Fibroblast of gingiva (primary cell): ENCODE measurements around the gene NCF4.

ENCODE experiments used
- DNase-seq: peaks from one replicate; pipeline ENCODE4 v3.0.0-alpha.2; 2011; ENCODE audit warnings: low read depth

The NCF4 gene

DNA sequence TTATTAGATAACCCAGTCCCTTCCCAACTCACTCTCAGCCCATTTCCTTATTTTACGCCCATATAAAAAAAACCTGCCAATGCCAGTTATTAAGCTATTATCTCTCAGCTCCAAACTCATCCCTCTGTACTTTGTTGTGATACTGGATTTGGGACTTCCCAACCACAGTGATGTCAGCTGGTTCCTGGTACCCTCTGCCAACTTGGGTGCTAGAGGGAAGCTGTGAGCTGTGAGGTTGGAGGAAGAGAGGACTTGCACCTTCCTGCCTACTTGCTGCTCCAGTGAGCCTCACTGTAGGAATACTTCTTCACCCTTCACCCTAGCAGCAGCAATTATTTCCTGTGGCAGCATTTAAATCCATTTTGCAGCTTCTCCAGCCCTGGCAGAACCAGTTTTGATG is 33.5 kb downstream of the NCF4 start:
- DNase-seq = no peak

DNA sequence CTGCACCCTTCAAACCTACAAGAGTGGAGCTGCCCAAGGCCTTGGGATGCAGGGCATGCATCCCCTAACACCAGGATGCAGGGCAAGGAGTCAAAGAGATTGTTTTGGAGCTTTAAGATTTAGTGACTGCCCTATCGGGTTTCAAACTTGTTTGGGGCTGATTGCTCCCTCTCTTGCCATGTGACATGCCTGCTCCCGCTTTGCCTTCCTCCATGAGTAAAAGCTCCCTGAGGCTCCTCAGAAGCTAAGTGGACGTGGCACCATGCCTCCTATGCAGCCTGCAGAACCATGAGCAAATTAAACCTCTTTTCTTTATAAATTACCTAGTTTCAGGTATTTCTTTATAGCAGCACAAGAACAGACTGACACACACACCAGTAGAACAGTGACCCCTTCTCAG is 36.8 kb downstream of the NCF4 start:
- no peak for DNase-seq

DNA sequence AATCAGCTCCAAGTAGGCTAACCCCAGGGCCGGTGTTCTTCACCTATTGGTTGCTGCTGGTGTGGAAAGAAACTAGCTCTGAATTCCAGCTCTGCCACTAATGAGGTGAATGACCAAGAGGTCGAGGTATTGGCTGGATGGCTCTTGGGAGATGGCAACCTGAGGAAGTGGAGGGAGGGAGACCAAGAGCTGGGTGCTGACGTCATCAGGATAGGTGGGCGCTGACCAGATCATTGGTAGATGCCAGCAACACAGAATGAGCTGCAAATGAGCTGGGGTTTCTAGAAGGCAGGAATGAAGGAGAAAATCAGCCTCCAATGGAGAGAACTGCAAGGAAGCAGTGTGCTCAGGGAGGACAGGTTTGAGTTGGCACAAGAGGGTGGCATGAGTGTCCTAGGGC is 37.9 kb downstream of the NCF4 start:
- DNase-seq = no peak

DNA sequence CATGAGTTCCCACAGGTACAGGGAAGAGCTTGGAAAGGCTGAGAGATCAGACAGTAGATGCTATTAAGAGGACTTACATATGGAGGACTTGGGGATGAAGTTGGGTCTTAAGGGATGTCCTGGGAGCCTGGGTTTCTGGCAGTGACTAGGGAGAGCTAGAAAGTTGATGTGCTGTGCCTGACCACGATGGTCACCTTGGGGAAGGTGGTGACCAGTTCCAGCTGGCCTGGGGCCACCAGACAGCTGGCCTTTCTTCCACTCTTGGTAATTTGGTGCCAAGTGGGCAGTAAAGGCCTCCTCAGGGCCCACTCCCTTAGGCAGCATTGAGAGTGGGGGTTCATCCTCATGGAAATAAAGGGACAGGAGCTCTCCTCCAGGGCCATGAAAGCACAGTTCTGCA is 38.7 kb downstream of the NCF4 start:
- no peak for DNase-seq

DNA sequence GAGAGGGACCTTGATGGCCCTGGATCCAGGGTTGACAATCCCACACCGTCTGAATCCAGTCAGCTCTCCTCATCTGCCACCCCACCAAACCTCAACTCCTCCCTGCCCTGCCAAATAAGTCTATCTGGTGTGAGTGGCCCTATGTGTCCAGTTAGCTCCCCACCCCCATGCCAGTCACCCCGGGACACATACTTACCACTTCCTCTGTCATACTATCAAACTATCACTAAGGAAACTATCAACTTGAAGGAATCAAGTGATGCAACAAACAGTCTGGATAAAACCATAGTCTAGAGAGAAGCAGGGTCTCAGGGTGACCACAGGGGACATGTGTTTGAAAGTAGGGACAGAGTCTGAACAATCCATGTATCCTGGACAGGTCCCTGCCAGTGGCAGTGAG is 39.4 kb downstream of the NCF4 start:
- no peak for DNase-seq

DNA sequence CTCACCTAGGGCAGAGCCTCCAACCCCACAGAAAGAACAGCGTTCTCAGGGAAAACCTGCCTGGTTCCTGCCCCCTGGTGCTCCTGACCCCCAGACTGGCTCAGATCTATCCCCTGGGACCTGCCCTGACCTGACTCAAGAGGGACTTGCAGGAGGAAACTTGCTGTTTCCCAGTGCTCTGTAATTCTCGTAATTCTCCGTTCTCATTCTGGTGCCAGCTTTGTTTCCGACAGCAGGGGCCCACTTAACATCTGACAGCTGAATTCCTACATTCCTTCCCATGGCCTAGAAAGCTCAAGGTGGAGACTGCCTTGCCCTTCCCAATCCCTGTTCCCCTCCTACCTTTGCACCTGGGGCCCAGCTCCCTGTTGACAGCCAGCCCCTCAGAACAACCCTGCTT is 40.1 kb downstream of the NCF4 start:
- no peak for DNase-seq

DNA sequence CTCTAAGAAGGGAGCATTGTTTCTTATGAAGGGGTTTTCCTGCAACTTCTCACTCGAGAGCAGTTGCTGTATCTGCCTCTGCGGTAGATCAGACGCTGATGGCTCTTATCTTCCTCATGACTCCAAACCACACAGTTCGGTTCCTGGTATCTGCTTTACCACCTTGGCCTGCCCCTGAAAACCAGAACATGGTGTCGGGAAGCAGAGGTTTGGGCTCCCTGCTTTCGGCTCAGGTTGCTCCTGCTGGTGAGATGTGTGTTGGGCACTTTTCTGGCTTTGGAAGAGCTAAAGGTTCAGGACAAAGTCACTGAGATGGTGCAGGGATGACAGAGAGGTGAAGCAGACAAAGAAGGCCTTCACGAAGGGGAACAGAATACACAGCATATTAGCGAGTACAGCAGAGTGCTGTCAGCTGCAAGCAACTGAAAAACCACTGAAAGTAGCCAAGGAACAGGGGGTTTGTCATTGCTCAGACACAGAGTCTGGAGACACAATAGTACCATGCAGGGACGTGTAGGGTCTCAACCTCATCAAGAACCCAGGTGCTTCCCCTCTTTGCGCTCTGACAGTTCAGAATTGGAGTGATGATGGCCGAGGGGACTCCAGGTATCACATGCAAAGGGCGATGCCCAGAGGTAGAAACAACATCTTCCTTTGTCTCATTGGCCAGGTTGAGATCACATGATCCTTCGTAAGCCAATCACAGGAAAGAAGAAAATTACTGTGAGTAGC is 40.8 kb downstream of the NCF4 start:
- no peak for DNase-seq

DNA sequence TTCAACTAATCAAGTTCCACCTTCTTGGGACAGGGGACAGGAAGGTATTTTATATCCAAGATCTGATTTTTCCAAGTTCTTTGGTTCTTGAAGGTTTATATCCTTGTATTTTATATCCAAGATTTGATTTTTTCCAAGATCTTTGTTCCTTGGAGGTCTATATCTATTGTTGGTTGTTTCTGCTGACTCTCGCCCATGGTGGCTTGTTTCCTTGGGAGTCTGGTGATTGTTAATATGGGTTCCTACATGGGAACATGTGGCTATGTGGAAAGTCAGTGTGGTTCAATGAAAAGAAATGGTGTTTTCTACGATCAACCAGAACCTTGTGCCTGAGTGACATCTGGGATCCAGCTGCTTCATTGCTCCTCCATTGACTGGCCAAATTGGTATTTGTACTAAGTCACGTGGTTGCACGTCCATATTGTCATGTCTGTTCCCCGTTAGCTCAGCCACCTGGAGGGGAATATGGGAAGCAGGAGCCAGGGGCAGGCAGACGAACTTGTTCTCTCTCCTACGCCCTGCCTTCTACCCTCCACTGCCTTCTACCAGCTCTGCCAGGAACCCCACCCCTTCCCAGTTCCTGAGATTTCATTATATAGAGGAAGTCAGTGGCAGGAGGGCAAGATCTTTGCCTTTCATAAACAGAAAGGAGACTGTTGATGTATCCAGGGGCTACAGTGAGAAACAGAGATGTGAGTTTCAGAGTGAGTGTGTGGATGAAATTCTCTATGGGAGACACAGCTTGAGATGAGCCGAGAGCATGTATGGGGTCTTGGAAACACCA is 41.5 kb downstream of the NCF4 start:
- no peak for DNase-seq

DNA sequence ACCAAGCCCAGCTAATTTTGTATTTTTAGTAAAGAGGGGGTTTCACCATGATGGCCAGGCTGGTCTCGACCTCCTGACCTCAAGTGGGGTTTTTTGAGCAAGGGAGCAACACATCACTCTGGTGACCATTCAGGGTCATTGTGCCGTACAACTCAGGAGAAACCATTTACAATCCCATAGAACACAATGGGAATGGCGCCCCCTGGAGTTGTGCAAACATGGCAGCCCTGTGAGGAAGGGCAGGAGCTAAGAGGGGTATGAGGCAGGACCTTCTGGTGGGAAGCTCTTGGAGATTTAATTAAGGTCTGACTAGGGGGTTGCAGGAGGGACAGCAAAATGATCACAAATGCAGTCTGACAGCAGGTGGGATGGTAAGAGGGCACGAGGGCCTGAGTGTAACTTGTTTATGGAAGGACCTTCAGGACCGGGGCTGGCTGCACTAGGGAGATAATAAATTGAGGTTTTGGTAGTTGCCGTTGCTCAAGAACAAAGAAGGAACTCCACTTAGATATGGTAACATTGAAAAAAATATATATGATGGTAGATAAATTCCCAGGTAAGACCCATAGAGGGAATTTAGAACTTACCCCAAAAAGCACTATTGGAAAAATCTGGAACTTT is 43.6 kb downstream of the NCF4 start:
- DNase-seq = no peak

DNA sequence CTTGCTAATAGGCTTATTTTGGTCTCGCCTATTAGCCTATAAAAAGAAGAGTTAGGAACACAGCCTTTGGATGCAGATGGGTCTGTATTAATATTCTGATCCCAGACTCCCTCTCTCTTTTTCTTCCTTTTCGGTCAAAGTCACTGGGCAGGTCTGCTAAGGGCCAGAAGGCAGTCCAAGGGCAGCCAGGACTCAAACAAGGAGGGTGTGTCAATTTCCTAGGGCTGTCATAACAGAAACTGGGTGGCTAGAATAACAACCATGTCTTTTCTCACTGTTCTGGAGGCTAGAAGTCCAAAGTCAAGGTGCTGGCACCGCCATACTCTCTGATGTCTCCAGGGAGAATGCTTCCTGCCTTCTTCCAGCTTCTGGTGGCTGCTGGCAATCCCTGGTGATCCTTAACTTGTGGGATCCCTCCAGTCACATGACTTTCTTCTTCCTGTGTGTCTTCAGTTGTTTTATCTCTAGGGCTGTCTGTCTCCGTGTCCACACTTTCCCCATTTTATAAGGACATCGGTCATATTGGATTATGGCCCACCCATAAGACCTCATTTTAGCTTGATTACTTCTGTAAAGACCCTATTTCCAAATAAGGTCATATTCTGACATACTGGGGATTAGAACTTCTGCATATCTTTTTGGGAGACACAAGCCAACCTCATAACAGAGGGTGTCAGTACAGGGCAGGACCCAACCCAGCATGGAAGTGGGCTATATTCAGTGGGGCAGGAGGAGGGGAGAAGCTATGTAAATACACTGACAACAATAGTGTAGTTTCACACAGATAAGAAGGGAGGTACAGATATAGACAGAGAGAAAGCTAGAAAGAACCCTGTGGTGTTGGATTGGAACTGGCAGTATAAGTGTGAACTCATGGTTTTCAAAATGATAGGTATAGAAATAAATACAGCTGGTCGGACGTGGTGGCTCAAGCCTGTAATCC is 46.7 kb downstream of the NCF4 start:
- DNase-seq = no peak

DNA sequence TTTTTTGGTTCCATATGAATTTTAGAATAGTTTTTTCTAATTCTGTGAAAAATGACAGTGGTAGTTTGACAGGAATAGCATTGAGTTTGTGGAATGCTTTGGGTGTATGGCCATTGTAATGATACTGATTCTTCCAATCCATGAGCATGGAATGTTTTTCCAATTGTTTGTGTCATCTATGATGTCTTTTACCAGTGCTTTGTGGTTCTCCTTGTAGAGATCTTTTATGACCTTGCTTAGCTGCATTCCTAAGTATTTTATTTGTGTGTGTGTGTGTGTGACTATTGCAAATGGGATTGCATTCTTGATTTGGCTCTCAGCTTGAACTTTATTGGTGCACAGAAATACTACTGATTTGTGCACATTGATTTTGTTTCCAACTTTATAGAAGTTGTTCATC is 49.7 kb downstream of the NCF4 start:
- DNase-seq = no peak

DNA sequence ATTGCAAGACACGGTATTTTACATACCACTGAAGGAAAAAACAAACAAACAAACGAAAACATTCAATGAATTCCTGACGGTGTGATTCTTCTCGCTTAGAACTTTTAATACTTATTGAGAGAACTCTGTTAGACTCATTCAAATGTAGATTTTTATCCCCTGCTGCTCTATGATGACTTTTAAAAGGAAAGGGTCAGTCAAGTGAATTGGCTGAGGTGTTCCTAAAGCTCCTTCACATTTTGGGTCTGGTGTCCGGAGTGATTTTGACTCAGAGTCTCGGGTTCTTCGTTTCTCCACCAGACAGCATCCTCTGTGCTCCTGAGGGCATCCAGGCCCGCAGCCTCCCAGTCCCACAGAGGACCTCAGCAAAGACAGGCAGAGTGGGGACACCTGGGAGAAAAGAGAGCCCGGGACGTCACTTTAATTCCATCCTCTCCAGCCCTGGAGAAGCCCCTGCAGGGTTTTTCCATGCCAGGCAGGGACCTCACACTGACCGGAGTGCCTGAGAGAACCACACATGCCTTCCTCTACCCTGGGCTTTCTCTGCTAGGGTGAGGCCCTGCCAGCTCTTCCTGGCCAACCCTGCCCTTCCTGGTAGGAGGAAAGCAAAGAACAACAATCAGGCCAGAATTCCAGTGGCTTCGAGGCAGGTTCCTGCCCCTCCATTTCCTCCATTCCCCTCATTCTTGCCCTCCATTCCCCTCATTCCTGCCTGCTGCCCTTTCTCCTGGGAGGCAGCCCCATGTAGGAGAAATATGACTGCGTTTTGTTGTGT is 51.3 kb downstream of the NCF4 start:
- DNase-seq = no peak

DNA sequence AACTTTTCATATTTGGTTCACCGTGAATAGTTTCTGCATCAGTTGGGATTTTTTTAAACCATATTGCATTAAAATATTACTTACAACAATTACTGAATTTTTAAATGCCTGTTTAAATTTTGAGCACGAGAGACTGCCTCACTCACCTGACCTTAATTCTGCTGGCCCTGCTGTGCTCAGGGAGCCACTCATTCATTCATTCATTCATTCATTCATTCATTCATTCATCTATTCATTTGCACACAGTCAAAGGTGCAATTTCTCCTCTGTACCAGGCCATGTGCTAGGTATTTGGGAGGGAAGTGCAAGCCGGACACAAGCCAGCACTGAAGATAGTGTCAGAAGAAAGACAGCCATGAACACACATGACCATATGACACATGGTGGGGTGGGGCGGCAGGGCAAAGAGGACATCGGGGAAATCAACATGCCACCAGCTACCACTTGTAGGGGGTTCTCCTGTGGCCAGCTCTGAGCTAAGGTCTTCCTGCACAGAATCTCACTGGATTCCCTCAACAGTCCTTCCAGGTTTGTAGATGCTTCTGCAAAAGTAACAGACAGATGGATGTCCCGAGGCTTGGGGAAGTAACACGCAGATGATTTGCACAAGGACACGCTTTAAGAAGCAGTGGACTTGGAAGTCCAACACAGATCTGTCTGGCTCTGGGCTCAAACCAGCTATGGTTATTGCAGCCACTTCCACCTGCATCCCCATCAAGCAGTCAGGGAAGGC is 52.1 kb downstream of the NCF4 start:
- DNase-seq = no peak

DNA sequence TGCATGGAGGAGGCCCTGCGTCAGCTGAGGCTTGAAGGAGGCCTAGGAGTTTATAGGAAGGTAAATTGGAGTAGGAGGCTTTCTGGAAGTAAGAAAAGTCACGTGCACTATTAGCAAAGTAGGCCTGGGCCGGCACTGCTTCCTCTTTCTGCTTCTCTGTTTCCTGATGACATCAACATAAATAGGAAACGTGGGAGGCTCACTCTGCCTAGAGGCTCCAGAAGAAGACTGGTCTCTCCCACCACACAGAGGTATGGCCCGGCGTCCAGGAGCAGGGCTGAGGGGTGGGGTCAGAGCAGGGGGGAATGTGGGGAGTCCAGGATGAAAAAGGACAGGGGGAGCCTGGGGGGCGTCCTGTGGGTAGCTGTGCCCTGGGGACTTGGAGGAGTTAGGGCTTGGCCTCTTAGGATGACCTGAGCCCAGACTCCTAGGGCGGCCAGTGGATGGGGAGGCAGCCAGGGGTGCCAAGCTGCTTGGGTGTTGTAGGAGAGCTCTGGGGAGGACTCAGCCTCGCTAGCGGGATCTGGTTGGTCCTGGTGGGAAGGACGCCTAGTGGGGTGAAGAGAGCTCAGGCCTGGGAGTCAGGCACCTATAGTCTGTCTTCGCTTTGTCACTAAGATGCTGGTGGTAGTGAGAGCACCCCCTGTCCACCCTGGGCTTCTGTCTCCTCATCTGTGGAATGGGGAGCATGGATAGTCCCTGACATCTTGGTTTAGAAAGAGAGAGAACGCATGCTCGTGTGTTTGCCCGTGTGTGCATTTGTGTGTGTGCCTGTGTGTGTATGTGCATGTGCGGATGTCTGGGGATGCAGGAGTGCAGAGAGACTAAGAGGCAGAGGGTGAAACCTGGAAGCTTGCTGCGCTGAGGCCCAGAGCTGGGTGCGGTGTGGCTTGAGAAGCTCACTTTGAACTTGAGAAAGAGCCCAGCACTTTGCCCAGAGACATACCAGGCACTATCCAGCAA is 52.9 kb downstream of the NCF4 start, which contains the start of gene CSF2RB:
CSF2RB (plus strand) TSS at position 202 of the 963 bp plus-strand sequence. CDS start 8,580 bp downstream, outside the sequence.
- no peak for DNase-seq

DNA sequence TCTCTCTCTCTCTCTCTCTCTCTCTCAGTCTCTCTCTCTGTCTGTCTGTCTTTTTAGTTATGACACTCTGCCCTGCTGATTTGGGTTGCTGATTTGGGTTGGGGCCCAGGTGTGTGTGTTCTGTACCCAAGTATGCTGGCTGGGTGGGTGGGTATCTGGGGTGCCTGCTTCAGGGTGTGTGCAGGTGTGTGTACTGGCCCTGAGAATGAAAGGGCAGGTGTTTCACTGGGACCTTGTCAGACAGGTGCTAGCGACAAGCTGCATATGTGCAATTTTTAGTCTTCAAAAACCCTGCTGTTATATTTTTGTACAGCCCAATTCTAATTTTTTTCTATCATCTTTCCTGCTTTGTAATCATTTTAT is 53.6 kb downstream of the NCF4 start:
- DNase-seq = no peak

DNA sequence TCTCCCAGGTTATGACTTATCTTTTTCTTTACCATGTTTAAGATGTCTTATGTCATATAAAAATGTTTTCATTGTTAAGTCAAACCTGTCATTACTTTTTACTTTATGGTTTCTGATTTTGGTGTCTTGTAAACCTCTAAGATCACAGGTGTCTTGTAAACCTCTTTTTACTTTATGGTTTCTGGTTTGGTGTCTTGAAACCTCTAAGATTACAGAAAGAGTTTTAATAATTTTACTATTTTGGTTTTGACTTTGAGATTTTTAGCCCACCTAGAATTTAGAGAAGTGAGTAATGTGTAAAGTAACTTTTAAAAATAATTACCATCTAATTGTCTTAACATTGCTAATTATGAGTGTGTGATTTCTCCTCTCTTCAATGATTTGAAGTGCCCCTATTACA is 55.2 kb downstream of the NCF4 start:
- no peak for DNase-seq

DNA sequence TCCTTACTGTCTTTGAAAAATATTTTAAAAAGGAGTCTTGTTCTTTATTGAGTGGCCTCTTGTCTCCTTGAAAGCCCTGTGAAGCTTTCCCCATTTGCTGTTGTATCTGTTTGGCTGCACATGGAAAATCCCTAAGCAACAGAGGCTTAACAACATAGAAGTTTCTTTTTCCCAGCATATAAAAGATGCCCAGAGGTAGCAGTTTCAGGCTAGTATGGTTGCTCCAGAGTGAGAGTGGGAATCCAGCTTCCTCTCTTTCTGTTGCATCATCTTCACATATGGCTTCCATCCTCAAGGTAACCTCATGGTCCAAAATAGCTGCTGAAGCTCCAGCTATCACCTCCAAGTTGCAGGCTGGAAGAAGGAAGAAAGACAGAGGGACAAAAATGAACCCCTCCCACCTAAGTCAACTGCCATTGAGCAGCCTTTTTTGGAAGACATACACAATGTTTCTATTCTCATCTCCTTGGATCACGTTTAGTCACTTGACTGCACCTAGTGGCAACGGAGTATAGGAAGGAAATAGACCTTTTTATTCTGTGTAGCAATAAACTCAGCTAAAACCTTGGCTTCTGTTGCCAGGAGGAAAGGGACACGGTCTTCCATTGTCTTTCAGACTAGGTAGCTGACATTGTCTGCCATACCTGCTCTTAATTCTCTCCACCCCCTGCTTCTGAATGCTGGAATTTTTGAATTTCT is 57.9 kb downstream of the NCF4 start:
- no peak for DNase-seq

DNA sequence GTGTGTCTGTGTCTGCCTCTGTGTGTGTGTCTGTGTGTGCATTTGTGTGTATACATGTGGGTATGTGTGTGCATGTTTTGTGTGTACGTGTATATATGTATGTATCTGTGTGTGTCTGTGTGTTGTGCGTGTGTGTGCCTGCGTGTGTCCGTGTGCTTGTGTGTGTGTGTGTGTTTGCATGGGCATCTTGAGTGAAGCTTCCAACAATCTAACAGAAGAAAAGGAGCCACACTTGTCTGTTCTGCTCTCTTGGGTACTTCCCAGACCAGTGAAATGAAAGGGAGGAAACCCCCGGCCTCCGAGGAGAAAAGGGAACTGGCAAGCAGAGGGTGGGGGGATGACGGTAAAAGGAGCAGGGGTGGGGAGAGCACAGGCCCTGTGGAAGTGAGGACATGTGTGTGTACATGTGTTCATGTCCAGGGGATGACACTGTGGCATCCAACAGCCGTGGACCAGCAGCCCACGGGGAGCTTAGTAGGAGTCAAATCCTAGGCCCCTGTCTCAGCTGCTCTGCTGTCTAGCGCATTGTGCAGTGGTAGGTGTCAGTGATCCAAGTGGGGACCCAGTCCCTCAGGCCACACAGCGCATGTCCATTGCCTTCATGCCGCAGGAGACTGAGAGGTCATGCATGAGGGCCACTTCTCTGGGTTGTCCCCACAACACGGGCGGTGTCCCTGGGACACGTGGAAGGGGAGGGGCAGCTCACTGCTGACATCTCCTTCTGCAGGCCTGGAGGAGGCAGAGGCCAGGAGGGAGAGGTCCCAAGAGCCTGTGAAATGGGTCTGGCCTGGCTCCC is 60.7 kb downstream of the NCF4 start:
- DNase-seq = no peak
